CD4-positive, CD25-positive, alpha-beta regulatory T cell (primary cell): Measurements from ENCODE around the gene SLC52A3. TPM values are rescaled to one million over a fixed set of nuclear protein-coding genes. Genes with fewer than 3 reads are reported as not detected.

Experiments used
- ATAC-seq, 2 donors: fragments of 150-1000 bp; cut with Tn5 transposase; one replicate each; pipeline ENCODE4 v1.10.0; 2021; ENCODE audit warnings: low read depth in 2 of 2, moderate number of reproducible peaks in 2 of 2, moderate library complexity in 1 of 2
- DNase-seq, 3 donors: peaks; one replicate each; pipeline versions ENCODE4 v3.0.0 to v3.0.0-alpha.2; 2012 to 2022; ENCODE audit warnings: mixed read lengths in 1 of 3
- H3K27ac ChIP-seq: one replicate; pipeline ENCODE4 v1.7.0; 2013; ENCODE audit warnings: mild to moderate bottlenecking, low read length; ENCODE audit not compliant: insufficient read depth, poor library complexity, severe bottlenecking
- H3K27me3 ChIP-seq: one replicate; pipeline ENCODE4 v1.7.0; 2013; ENCODE audit warnings: low read length; ENCODE audit not compliant: control insufficient read depth, insufficient read depth
- H3K36me3 ChIP-seq: one replicate; pipeline ENCODE4 v1.7.0; 2013; ENCODE audit warnings: mild to moderate bottlenecking, low read length, moderate library complexity; ENCODE audit not compliant: control insufficient read depth, insufficient read depth
- H3K4me1 ChIP-seq: 2 replicates; pipeline ENCODE4 v1.7.0; 2013; ENCODE audit warnings: mild to moderate bottlenecking, low read length; ENCODE audit not compliant: insufficient read depth, control insufficient read depth, poor library complexity, severe bottlenecking
- H3K4me3 ChIP-seq: one replicate; pipeline ENCODE4 v1.7.0; 2013; ENCODE audit warnings: low read depth, mild to moderate bottlenecking, low read length, moderate library complexity
- H3K9me3 ChIP-seq, 2 experiments: 1 replicate in 1 of 2; 2 replicates in 1 of 2; pipeline ENCODE4 v1.7.0; 2013; ENCODE audit warnings: low read length in 2 of 2, mild to moderate bottlenecking in 1 of 2, moderate library complexity in 1 of 2; ENCODE audit not compliant: control insufficient read depth in 2 of 2
- H3K27ac Mint-ChIP-seq, 3 donors: one replicate each; pipeline ENCODE4 v1.8.0; 2020 to 2022; ENCODE audit warnings: mild to moderate bottlenecking in 3 of 3, mixed read lengths in 3 of 3, moderate library complexity in 2 of 3
- H3K27me3 Mint-ChIP-seq: one replicate; pipeline ENCODE4 v1.8.0; 2022; ENCODE audit warnings: mild to moderate bottlenecking, mixed read lengths
- H3K36me3 Mint-ChIP-seq: one replicate; pipeline ENCODE4 v1.8.0; 2020; ENCODE audit warnings: mixed read lengths
- H3K4me1 Mint-ChIP-seq, 4 donors: one replicate each; pipeline ENCODE4 v1.8.0; 2020 to 2022; ENCODE audit warnings: mixed read lengths in 4 of 4, mild to moderate bottlenecking in 1 of 4
- H3K4me3 Mint-ChIP-seq, 4 donors: one replicate each; pipeline ENCODE4 v1.8.0; 2020 to 2022; ENCODE audit warnings: mild to moderate bottlenecking in 4 of 4, mixed read lengths in 4 of 4, moderate library complexity in 3 of 4
- H3K9me3 Mint-ChIP-seq, 7 donors: one replicate each; pipeline ENCODE4 v1.8.0; 2020 to 2022; ENCODE audit warnings: mixed read lengths in 7 of 7, mild to moderate bottlenecking in 3 of 7, moderate library complexity in 2 of 7
- polyA plus RNA-seq, 4 donors: library from polyadenylated mRNA; unstranded; fragments of 300-500 nt; fragmentation: Illumina TruSeq; gene quantifications; one replicate each; pipeline ENCODE4 v1.2.3, GENCODE V29; 2021
- total RNA-seq: library from RNA; stranded (reverse); gene quantifications from one replicate; pipeline ENCODE4 v1.2.3, GENCODE V29; 2022

Gene SLC52A3
- total and polyA plus RNA-seq, 5 donors from 2014 or later, result not detected

- Histone ChIP-seq H3K27me3 (no peaks in the 10 kb centered on the region), H3K9me3 (no peaks in the 10 kb centered on the region), H3K4me3 (no peak overlapping the region), H3K27ac (no peak overlapping the region), H3K4me1 (no peaks in the 10 kb centered on the region), H3K36me3 (no peaks in the 10 kb centered on the region)
- no peaks in the 10 kb centered on the region for H3K9me3 Mint-ChIP-seq
- no peaks in the 10 kb centered on the region for H3K4me1 Mint-ChIP-seq
- H3K36me3 Mint-ChIP-seq, result no peaks in the 10 kb centered on the region
- DNase-seq (no peak), ATAC-seq (no peak)
- H3K27ac Mint-ChIP-seq, result no peak overlapping the region
- no peak overlapping the region for H3K4me3 Mint-ChIP-seq
- H3K27me3 Mint-ChIP-seq, result peaks cover 11% of the 10 kb centered on the region
These were observed 7.9 kb upstream of the SLC52A3 start for GRCh38 chr20:776165-776564.

GRCh38 chr20:775679-776135, 7.4 kb upstream of the SLC52A3 start:
- no peak for DNase-seq
- Histone ChIP-seq H3K4me3 (no peak overlapping the region), H3K4me1 (no peaks in the 10 kb centered on the region), H3K27me3 (no peaks in the 10 kb centered on the region), H3K9me3 (no peaks in the 10 kb centered on the region), H3K36me3 (no peaks in the 10 kb centered on the region), H3K27ac (no peak overlapping the region)
- no peaks in the 10 kb centered on the region for H3K4me1 Mint-ChIP-seq
- no peak overlapping the region for H3K27ac Mint-ChIP-seq
- no peaks in the 10 kb centered on the region for H3K9me3 Mint-ChIP-seq
- no peaks in the 10 kb centered on the region for H3K36me3 Mint-ChIP-seq
- H3K4me3 Mint-ChIP-seq, result no peak overlapping the region
- H3K27me3 Mint-ChIP-seq, result peaks cover 13% of the 10 kb centered on the region
- ATAC-seq, result no peak

GRCh38 chr20:774660-775057, 6.4 kb upstream of the SLC52A3 start:
- no peaks in the 10 kb centered on the region for H3K4me1 ChIP-seq
- Mint-ChIP-seq H3K4me3 (no peak overlapping the region), H3K4me1 (no peaks in the 10 kb centered on the region), H3K9me3 (no peaks in the 10 kb centered on the region), H3K27ac (no peak overlapping the region), H3K27me3 (peaks cover 17% of the 10 kb centered on the region), H3K36me3 (no peaks in the 10 kb centered on the region)
- H3K27ac ChIP-seq, result no peak overlapping the region
- H3K4me3 ChIP-seq, result no peak overlapping the region
- DNase-seq (no peak), ATAC-seq (no peak)
- no peaks in the 10 kb centered on the region for H3K36me3 ChIP-seq
- H3K27me3 ChIP-seq, result no peaks in the 10 kb centered on the region
- H3K9me3 ChIP-seq, result no peaks in the 10 kb centered on the region

GRCh38 chr20:774016-774659, 5.8 kb upstream of the SLC52A3 start:
- Histone ChIP-seq H3K4me1 (no peaks in the 10 kb centered on the region), H3K27me3 (no peaks in the 10 kb centered on the region), H3K36me3 (no peaks in the 10 kb centered on the region), H3K27ac (no peak overlapping the region), H3K4me3 (no peak overlapping the region), H3K9me3 (no peaks in the 10 kb centered on the region)
- DNase-seq (no peak), ATAC-seq (no peak)
- H3K36me3 Mint-ChIP-seq, result no peaks in the 10 kb centered on the region
- H3K27me3 Mint-ChIP-seq, result peaks cover 17% of the 10 kb centered on the region
- no peaks in the 10 kb centered on the region for H3K9me3 Mint-ChIP-seq
- no peak overlapping the region for H3K27ac Mint-ChIP-seq
- H3K4me1 Mint-ChIP-seq, result no peaks in the 10 kb centered on the region
- no peak overlapping the region for H3K4me3 Mint-ChIP-seq

GRCh38 chr20:772806-773205, 4.5 kb upstream of the SLC52A3 start:
- no peak overlapping the region for H3K27ac Mint-ChIP-seq
- peaks cover 17% of the 10 kb centered on the region for H3K27me3 Mint-ChIP-seq
- Histone ChIP-seq H3K4me1 (no peaks in the 10 kb centered on the region), H3K36me3 (no peaks in the 10 kb centered on the region), H3K4me3 (no peak overlapping the region), H3K27ac (no peak overlapping the region), H3K9me3 (no peaks in the 10 kb centered on the region), H3K27me3 (no peaks in the 10 kb centered on the region)
- no peak overlapping the region for H3K4me3 Mint-ChIP-seq
- ATAC-seq (no peak), DNase-seq (no peak)
- H3K9me3 Mint-ChIP-seq, result no peaks in the 10 kb centered on the region
- H3K36me3 Mint-ChIP-seq, result no peaks in the 10 kb centered on the region
- no peaks in the 10 kb centered on the region for H3K4me1 Mint-ChIP-seq

- Mint-ChIP-seq H3K36me3 (no peaks in the 10 kb centered on the region), H3K27me3 (peaks cover 17% of the 10 kb centered on the region), H3K4me3 (no peak overlapping the region), H3K9me3 (no peaks in the 10 kb centered on the region), H3K4me1 (no peaks in the 10 kb centered on the region), H3K27ac (no peak overlapping the region)
- Histone ChIP-seq H3K4me3 (no peak overlapping the region), H3K27me3 (no peaks in the 10 kb centered on the region), H3K9me3 (no peaks in the 10 kb centered on the region), H3K36me3 (no peaks in the 10 kb centered on the region), H3K4me1 (no peaks in the 10 kb centered on the region), H3K27ac (no peak overlapping the region)
- ATAC-seq (no peak), DNase-seq (no peak)
These were observed 3.6 kb upstream of the SLC52A3 start for GRCh38 chr20:771741-772464.

GRCh38 chr20:770691-771090, 2.4 kb upstream of the SLC52A3 start:
- H3K4me3 ChIP-seq, result no peak overlapping the region
- Mint-ChIP-seq H3K9me3 (peaks cover 0 to 2% (median 0%) of the 10 kb centered on the region in 7 donors), H3K27me3 (peaks cover 17% of the 10 kb centered on the region), H3K36me3 (no peaks in the 10 kb centered on the region), H3K4me1 (no peaks in the 10 kb centered on the region), H3K4me3 (no peak overlapping the region), H3K27ac (peak overlapping the region in 1 of 3 donors; percentile 32)
- no peaks in the 10 kb centered on the region for H3K36me3 ChIP-seq
- ATAC-seq (no peak), DNase-seq (no peak)
- no peaks in the 10 kb centered on the region for H3K9me3 ChIP-seq
- H3K4me1 ChIP-seq, result no peaks in the 10 kb centered on the region
- no peak overlapping the region for H3K27ac ChIP-seq
- no peaks in the 10 kb centered on the region for H3K27me3 ChIP-seq

- no peak overlapping the region for H3K4me3 ChIP-seq
- Mint-ChIP-seq H3K9me3 (peaks cover 0 to 2% (median 0%) of the 10 kb centered on the region in 7 donors), H3K4me1 (no peaks in the 10 kb centered on the region), H3K27ac (no peak overlapping the region), H3K4me3 (no peak overlapping the region), H3K36me3 (no peaks in the 10 kb centered on the region), H3K27me3 (peaks cover 10% of the 10 kb centered on the region)
- H3K27me3 ChIP-seq, result no peaks in the 10 kb centered on the region
- H3K9me3 ChIP-seq, result no peaks in the 10 kb centered on the region
- DNase-seq (no peak), ATAC-seq (no peak)
- no peaks in the 10 kb centered on the region for H3K36me3 ChIP-seq
- H3K4me1 ChIP-seq, result no peaks in the 10 kb centered on the region
- H3K27ac ChIP-seq, result no peak overlapping the region
These were observed 1.4 kb downstream of the SLC52A3 start for GRCh38 chr20:766906-767305.
